Uterus (tissue), 2 donors: ENCODE data around the gene SLC4A1.

Source experiments
- CTCF ChIP-seq, 4 experiments: fragments of 200-600 bp in 2 of 4; fragments of 450-650 bp in 2 of 4; sonication (generic) in 2 of 4; IDR thresholded peaks; one replicate each; pipeline ENCODE4 v1.5.1; 2016 to 2019; ENCODE audit warnings: antibody characterized with exemption in 4 of 4, mild to moderate bottlenecking in 2 of 4, moderate library complexity in 1 of 4
- POLR2A ChIP-seq, 2 donors: fragments of 450-650 bp; IDR thresholded peaks; one replicate each; pipeline ENCODE4 v1.6.1; 2016; ENCODE audit warnings: antibody characterized with exemption in 2 of 2, mild to moderate bottlenecking in 1 of 2, moderate library complexity in 1 of 2

- TF ChIP-seq CTCF (IDR thresholded peaks at IDR 0.05), result no peak
- no peak for TF ChIP-seq POLR2A (IDR thresholded peaks at IDR 0.05)
These were observed 11.3 kb downstream of the SLC4A1 start for GRCh38 chr17:44256671-44257070.
